ENCODE results near the gene ZXDC. TPM values are rescaled to one million over a fixed set of nuclear protein-coding genes. Genes with fewer than 3 reads are reported as not detected.

ZXDC gene
- total RNA-seq, 4 donors from 2014 or later, result 40.5 to 97.5 (median 61.2) TPM

DNA sequence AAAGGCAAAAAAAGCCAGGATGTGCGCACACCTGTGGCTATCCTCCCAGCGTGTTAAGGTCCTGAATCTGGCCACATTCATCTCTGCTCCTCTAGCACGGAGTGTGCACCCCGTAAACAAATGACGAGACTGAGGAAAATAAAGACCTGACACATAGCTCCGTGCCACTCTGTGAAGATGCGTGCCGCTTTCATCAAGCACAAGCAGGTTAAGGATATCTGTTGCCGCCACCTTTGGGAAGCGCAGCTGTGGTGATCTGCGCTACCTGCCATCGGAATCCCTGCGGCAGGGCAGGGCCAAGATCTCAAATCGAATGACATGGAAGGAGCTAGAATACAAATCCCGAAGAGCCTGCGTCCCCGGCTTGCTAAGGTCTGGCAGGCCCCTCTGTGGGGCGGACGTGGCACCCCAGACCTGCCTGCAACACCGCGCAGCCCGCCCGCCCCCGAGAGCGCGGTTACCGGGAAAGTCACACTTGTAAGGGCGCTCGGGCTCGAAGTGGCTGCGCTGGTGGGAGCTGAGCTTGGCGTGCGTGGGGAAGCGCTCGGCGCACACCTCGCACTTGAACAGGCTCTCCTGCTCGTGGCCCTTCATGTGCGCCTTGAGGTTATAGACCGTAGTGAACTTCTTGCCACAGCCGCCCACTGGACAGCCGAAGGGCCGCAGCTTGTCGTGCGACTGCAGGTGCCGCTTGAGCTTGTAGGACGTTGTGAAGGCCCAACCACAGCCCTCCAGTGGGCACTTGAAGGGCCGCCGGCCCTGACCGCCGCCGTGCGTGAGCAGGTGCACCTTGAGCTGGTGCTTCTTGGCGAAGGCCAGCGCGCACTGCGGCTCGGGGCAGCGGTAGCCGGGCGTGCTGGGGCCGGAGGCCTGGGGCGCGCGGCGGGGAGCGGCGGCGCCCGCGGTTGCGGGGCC lies 936 bp downstream of the ZXDC start:
- Histone ChIP-seq H3K9me3 (no peaks in the 10 kb centered on the region), H3K4me3 (peak overlapping the region; percentile 68), H3K27me3 (no peaks in the 10 kb centered on the region), H3K4me1 (peaks cover 49% of the 10 kb centered on the region), H3K36me3 (peaks cover 13% of the 10 kb centered on the region), H3K27ac (peak overlapping the region; percentile 93)
- peak in 1 of 2 donors; percentile 75 for DNase-seq (ENCODE audit: low spot score in 2 of 2)
- whole genome bisulfite sequencing, result 18% methylated on average over 24 of the region's 72 CpGs
- TF ChIP-seq POLR2A (IDR thresholded peaks at IDR 0.05) (no peak), POLR2AphosphoS5 (IDR thresholded peaks at IDR 0.05) (no peak), EP300 (IDR thresholded peaks at IDR 0.05) (no peak)
- TF ChIP-seq, protein P1, sequence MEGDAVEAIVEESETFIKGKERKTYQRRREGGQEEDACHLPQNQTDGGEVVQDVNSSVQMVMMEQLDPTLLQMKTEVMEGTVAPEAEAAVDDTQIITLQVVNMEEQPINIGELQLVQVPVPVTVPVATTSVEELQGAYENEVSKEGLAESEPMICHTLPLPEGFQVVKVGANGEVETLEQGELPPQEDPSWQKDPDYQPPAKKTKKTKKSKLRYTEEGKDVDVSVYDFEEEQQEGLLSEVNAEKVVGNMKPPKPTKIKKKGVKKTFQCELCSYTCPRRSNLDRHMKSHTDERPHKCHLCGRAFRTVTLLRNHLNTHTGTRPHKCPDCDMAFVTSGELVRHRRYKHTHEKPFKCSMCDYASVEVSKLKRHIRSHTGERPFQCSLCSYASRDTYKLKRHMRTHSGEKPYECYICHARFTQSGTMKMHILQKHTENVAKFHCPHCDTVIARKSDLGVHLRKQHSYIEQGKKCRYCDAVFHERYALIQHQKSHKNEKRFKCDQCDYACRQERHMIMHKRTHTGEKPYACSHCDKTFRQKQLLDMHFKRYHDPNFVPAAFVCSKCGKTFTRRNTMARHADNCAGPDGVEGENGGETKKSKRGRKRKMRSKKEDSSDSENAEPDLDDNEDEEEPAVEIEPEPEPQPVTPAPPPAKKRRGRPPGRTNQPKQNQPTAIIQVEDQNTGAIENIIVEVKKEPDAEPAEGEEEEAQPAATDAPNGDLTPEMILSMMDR (IDR thresholded peaks at IDR 0.05), result no peak

DNA sequence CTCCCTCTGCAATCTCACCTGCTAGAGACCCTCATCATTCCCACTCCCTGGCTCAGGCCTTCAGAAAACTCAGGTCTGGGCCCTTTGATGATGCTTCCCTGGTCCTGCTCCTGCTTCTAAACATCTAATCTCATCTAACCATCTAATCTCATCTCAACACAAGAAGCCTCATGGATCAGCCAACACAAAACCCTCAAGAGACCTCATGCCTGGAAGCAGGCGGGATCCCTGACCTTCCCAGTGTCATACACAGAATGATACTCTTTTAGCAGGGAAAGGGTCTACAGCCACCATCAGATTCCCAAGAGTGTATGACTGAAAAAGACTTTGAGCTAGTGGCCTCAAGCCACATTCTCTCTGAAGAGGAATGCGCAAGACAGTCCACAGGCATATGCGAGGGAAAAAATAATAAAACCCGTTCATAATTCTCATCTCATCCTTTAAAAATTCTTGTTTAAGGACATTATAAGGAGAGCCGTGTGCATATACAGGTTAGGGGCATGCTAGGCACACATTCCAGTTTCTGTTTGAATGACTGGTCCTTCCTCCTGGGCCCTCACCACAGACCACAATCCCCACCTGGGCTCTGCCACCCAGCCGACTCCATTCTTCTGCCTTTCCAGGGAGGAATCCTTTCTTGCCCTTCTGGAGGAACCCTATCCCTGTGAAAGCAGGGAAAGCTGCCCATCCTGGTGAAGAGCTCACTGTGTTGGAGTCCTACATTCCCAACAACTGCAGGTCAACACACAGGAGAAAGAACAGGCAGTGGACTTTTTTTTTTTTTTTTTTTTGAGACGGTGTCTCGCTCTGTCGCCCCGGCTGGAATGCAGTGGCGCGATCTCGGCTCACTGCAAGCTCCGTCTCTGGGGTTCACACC lies 2.2 kb downstream of the ZXDC start:
- no peak for TF ChIP-seq POLR2A (IDR thresholded peaks at IDR 0.05)
- no peak for TF ChIP-seq POLR2AphosphoS5 (IDR thresholded peaks at IDR 0.05)
- TF ChIP-seq EP300 (IDR thresholded peaks at IDR 0.05), result no peak
- TF ChIP-seq, protein P1 (IDR thresholded peaks at IDR 0.05), result no peak
- peak in 1 of 2 donors; percentile 33 for DNase-seq (ENCODE audit: low spot score in 2 of 2)
- Histone ChIP-seq H3K4me3 (peak overlapping the region; percentile 68), H3K36me3 (peaks cover 25% of the 10 kb centered on the region), H3K27ac (no peak overlapping the region), H3K4me1 (peaks cover 50% of the 10 kb centered on the region), H3K9me3 (no peaks in the 10 kb centered on the region), H3K27me3 (no peaks in the 10 kb centered on the region)
- 65% methylated on average over 14 of the region's 14 CpGs for WGBS

DNA sequence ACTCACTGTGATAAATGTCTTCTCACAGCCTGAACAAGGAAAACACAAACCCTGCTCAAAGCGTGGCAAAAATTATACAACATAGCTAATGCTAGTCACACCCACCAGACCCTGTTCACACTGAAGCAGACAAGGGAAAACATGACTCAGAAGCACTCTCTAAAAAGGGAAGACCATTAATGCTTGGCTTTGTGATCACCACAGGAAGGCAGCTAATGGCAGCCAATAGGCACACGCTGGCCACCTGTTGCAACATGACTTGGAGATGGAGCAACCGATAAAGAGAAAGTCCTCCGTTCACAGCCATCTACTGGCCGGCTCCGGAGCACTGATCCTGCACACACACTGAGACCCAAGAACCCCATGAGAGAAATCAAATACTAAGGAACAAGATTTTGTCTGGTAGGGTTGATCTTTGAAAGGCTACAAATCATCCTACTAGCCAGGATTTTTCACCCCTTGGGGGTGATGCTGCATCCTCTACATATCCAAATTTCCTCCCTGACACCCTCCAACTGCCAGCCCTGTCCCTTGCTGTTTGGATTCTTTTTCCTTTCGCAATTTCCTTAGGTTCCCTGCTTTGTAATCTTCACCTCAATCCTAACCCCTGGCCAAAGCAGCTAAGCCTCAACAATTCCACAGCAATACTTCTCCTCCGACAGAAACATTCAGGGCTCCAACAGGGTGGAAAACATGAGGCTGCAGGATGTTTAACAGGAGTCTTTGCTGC lies 3.2 kb downstream of the ZXDC start:
- H3K4me3 ChIP-seq, result peak overlapping the region; percentile 68
- DNase-seq (ENCODE audit: low spot score in 2 of 2), result peak in 1 of 2 donors; percentile 86
- no peaks in the 10 kb centered on the region for H3K9me3 ChIP-seq
- no peak overlapping the region for H3K27ac ChIP-seq
- peaks cover 57% of the 10 kb centered on the region for H3K4me1 ChIP-seq
- no peak for TF ChIP-seq POLR2A (IDR thresholded peaks at IDR 0.05)
- TF ChIP-seq POLR2AphosphoS5 (IDR thresholded peaks at IDR 0.05), result peak; percentile 13 to 86 (median 68)
- TF ChIP-seq EP300 (IDR thresholded peaks at IDR 0.05), result no peak
- TF ChIP-seq, protein P1 (IDR thresholded peaks at IDR 0.05), result peak in 1 of 2 donors; percentile 12
- H3K36me3 ChIP-seq, result peaks cover 36% of the 10 kb centered on the region
- 9% methylated on average over 7 of the region's 8 CpGs for WGBS
- no peaks in the 10 kb centered on the region for H3K27me3 ChIP-seq

DNA sequence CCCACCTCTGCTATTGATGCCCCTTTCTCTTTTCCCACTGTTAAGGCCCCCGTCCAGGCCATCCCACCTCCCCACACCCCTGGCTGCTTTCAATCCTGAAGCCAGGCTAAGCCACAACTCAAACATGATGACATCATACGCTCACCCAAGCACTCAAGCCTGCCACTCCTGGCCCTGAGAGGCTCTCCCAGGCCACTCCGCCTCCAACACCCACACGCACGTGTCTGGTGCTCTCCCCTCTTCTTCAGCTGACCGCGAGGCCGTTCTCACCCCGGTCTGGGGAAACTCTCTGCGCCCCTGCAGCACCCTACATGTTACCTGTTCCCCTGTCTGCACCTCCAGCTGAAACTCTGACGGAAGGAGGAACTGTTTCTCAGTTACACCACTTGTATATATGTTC lies 6.2 kb downstream of the ZXDC start:
- 95% methylated on average over 11 of the region's 11 CpGs for WGBS
- no peak overlapping the region for H3K27ac ChIP-seq
- TF ChIP-seq, protein P1 (IDR thresholded peaks at IDR 0.05), result no peak
- TF ChIP-seq POLR2AphosphoS5 (IDR thresholded peaks at IDR 0.05), result no peak
- TF ChIP-seq EP300 (IDR thresholded peaks at IDR 0.05), result no peak
- TF ChIP-seq POLR2A (IDR thresholded peaks at IDR 0.05), result no peak
- H3K27me3 ChIP-seq, result no peaks in the 10 kb centered on the region
- peaks cover 66% of the 10 kb centered on the region for H3K36me3 ChIP-seq
- peaks cover 46% of the 10 kb centered on the region for H3K4me1 ChIP-seq
- no peak overlapping the region for H3K4me3 ChIP-seq
- peak; percentile 40 to 72 for DNase-seq (ENCODE audit: low spot score in 2 of 2)
- no peaks in the 10 kb centered on the region for H3K9me3 ChIP-seq

All from suprapubic skin (tissue), 4 donors.